AG04450 (cell line): ENCODE results near the gene NAP1L4. TPM values are rescaled to one million over a fixed set of nuclear protein-coding genes. Genes with fewer than 3 reads are reported as not detected.
A peak's percentile ranks its signal among the peaks of the same experiment; 100 is the strongest.

Experiments used
- CTCF ChIA-PET: fragments of 300-600, 350-600 bp; formaldehyde crosslinking; extraction: SDS; loops from one replicate; lab custom pipeline; 2022; ENCODE audit warnings: antibody characterized with exemption, inconsistent platforms; lab: Charles Lee
- POLR2A ChIA-PET: fragments of 350-600 bp; formaldehyde crosslinking; extraction: SDS; loops from one replicate; lab custom pipeline; 2021; ENCODE audit warnings: antibody characterized with exemption, inconsistent platforms; lab: Yijun Ruan, JAX
- DNase-seq: peaks from one replicate; pipeline ENCODE4 v3.0.0-alpha.2; 2011; ENCODE audit warnings: low read depth, low spot score
- H3K27ac ChIP-seq: one replicate; pipeline ENCODE4 v1.5.1; 2012; ENCODE audit warnings: low read depth, low read length, control low read depth
- H3K27me3 ChIP-seq: one replicate; pipeline ENCODE4 v1.6.0; 2012; ENCODE audit warnings: low read length; ENCODE audit not compliant: control insufficient read depth, insufficient read depth
- H3K4me3 ChIP-seq: 2 replicates; pipeline ENCODE4 v1.5.1; 2011; ENCODE audit warnings: mild to moderate bottlenecking, low read depth, low read length, control low read depth
- H3K9me3 ChIP-seq: 2 replicates; pipeline ENCODE4 v1.5.1; 2012; ENCODE audit warnings: low read length; ENCODE audit not compliant: control insufficient read depth, insufficient read depth
- CTCF ChIP-seq: IDR thresholded peaks from 2 replicates; pipeline ENCODE4 v1.5.1; 2011; ENCODE audit warnings: low read depth, low read length, control low read depth, inconsistent platforms
- polyA plus RNA-seq: library from polyadenylated mRNA; depleted of rRNA; stranded (reverse); fragments of >200 nt; gene quantifications from 2 replicates; pipeline ENCODE4 v1.2.3, GENCODE V29; 2011

NAP1L4 gene
- polyA plus RNA-seq, 1 experiment, result 107 TPM

GRCh38 chr11:3011891-3012885 is 20.1 kb upstream of the NAP1L4 start:
- no peak overlapping the region for H3K27ac ChIP-seq
- POLR2A ChIA-PET, result interaction anchor here (0.9 kb wide), 1 partner anchor 38 kb away, joined by 3 read pairs; no protein-coding TSS in a partner anchor
- TF ChIP-seq CTCF, result no peak
- no peak overlapping the region for H3K4me3 ChIP-seq
- H3K27me3 ChIP-seq, result no peaks in the 10 kb centered on the region
- DNase-seq, result no peak
- CTCF ChIA-PET, result interaction anchor here (0.6 to 0.7 kb wide), 2 partner anchors 36 to 45 kb away, joined by 3 to 5 read pairs; no protein-coding TSS in a partner anchor
- peaks cover 4% of the 10 kb centered on the region for H3K9me3 ChIP-seq

- DNase-seq, result no peak
- Histone ChIP-seq H3K27ac (peak overlapping the region; percentile 21), H3K9me3 (no peaks in the 10 kb centered on the region), H3K4me3 (no peak overlapping the region), H3K27me3 (no peaks in the 10 kb centered on the region)
- no peak for TF ChIP-seq CTCF
- POLR2A ChIA-PET, result no interaction called here
- CTCF ChIA-PET, result no interaction called here
These were observed 18.6 kb upstream of the NAP1L4 start for GRCh38 chr11:3010521-3011275.

- ChIA-PET CTCF (no interaction called here), POLR2A (interaction anchor here (0.5 kb wide), 1 partner anchor 13 kb away, joined by 6 read pairs; no protein-coding TSS in a partner anchor)
- Histone ChIP-seq H3K9me3 (no peaks in the 10 kb centered on the region), H3K27me3 (no peaks in the 10 kb centered on the region), H3K27ac (no peak overlapping the region), H3K4me3 (no peak overlapping the region)
- no peak for DNase-seq
- no peak for TF ChIP-seq CTCF
These were observed 17.9 kb upstream of the NAP1L4 start for GRCh38 chr11:3010004-3010403.

GRCh38 chr11:3009481-3009880 is 17.4 kb upstream of the NAP1L4 start:
- H3K4me3 ChIP-seq, result no peak overlapping the region
- H3K27ac ChIP-seq, result no peak overlapping the region
- H3K9me3 ChIP-seq, result no peaks in the 10 kb centered on the region
- no peaks in the 10 kb centered on the region for H3K27me3 ChIP-seq
- DNase-seq, result no peak
- TF ChIP-seq CTCF, result no peak
- ChIA-PET CTCF (no interaction called here), POLR2A (interaction anchor here (0.5 kb wide), 1 partner anchor 13 kb away, joined by 6 read pairs; no protein-coding TSS in a partner anchor)
